Lung (tissue), 12 donors: ENCODE results near the gene ADAMTSL5. TPM values are rescaled to one million over a fixed set of nuclear protein-coding genes. Genes with fewer than 3 reads are reported as not detected.

Experiments
- ATAC-seq: fragments of 200-7000 bp; cut with Tn5 transposase; one replicate; pipeline ENCODE4 v1.9.1; 2020; ENCODE audit warnings: moderate number of reproducible peaks; ENCODE audit not compliant: insufficient read depth, low FRiP score
- DNase-seq, 3 donors: peaks; one replicate each; pipeline ENCODE4 v3.0.0-alpha.2; 2013 to 2017
- H3K27ac ChIP-seq, 2 donors: one replicate each; pipeline ENCODE4 v1.5.1; 2013; ENCODE audit warnings: mild to moderate bottlenecking in 2 of 2, moderate library complexity in 2 of 2, control low read depth in 1 of 2, inconsistent platforms in 1 of 2, low read depth in 1 of 2, low read length in 1 of 2
- H3K27me3 ChIP-seq, 3 donors: one replicate each; pipeline ENCODE4 v1.5.1; 2013; ENCODE audit warnings: low read length in 2 of 3; ENCODE audit not compliant: control insufficient read depth in 3 of 3, insufficient read depth in 3 of 3
- H3K36me3 ChIP-seq, 4 donors: one replicate each; pipeline ENCODE4 v1.5.1; 2013; ENCODE audit warnings: low read length in 4 of 4, mild to moderate bottlenecking in 1 of 4, moderate library complexity in 1 of 4; ENCODE audit not compliant: control insufficient read depth in 4 of 4, insufficient read depth in 4 of 4
- H3K4me1 ChIP-seq, 5 donors: one replicate each; pipeline ENCODE4 v1.5.1; 2013; ENCODE audit warnings: low read length in 5 of 5, mild to moderate bottlenecking in 2 of 5, moderate library complexity in 1 of 5; ENCODE audit not compliant: control insufficient read depth in 5 of 5, insufficient read depth in 5 of 5
- H3K4me3 ChIP-seq: one replicate; pipeline ENCODE4 v1.5.1; 2013; ENCODE audit warnings: mild to moderate bottlenecking, control low read depth, moderate library complexity
- H3K9ac ChIP-seq, 2 donors: one replicate each; pipeline ENCODE4 v1.5.1; 2013; ENCODE audit warnings: low read length in 2 of 2, control low read depth in 1 of 2; ENCODE audit not compliant: insufficient read depth in 1 of 2
- H3K9me3 ChIP-seq, 4 donors: one replicate each; pipeline ENCODE4 v1.5.1; 2013; ENCODE audit warnings: low read length in 3 of 4, mild to moderate bottlenecking in 1 of 4, moderate library complexity in 1 of 4; ENCODE audit not compliant: control insufficient read depth in 4 of 4, insufficient read depth in 3 of 4
- WGBS, 2 donors: extraction: QIAGEN DNeasy Blood & Tissue Kit; methylation state at CpG; one replicate each; pipeline ENCODE4 v1.1.7; 2013; 5-methylcytosine and 5-hydroxymethylcytosine counted together
- polyA plus RNA-seq, 2 donors: library from polyadenylated mRNA; stranded (reverse); fragments of 200-250 nt; gene quantifications; one replicate each; pipeline ENCODE4 v1.2.1, GENCODE V29; 2013
- total RNA-seq, 2 donors: library from RNA; depleted of rRNA in 1 of 2; stranded (reverse); fragments of >200 nt in 1 of 2; gene quantifications; one replicate each; pipeline ENCODE4 v1.2.1, GENCODE V29; 2014 to 2021
- TF ChIP-seq, protein P1 (sequence below): IDR thresholded peaks from 2 replicates; pipeline ENCODE4 v1.5.1; 2012; ENCODE audit warnings: mild to moderate bottlenecking; ENCODE audit errors: control extremely low read depth, extremely low read depth
- donor health status: control.
- donor health status: control.
- donor health status: Bipolar disorder and iron deficiency.
- donor health status: healthy.
- donor health status: DM: yes; HTN: yes; CAD: no.

The ADAMTSL5 gene
- total and polyA plus RNA-seq, 4 donors, result 0.97 to 2.8 (median 1.4) TPM

DNA sequence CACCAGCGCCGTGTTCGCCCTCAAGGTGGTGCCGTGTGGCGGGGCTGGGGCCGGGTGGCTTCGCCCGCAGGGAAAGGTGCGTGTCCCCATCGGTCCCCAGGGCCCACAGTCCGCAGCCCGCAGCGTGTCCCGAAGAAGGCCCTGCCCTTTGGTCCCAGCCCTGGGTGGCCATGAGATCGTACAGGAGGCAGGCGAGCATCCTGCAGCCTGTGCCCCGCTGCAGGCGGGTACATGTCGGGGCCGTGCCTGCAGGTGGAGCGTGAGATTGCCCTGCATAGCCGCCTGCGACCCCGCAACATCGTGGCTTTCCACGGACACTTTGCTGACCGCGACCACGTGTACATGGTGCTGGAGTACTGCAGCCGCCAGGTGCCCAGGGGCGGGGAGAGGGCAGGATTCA lies 12.5 kb upstream of the ADAMTSL5 start:
- H3K36me3 ChIP-seq, result no peaks in the 10 kb centered on the region
- peaks cover 0 to 10% (median 3%) of the 10 kb centered on the region in 5 donors for H3K4me1 ChIP-seq
- H3K4me3 ChIP-seq, result no peak overlapping the region
- no peak for ATAC-seq
- WGBS, 2 donors, result 60 to 63% methylated on average over 30 to 31 of the region's 31 CpGs
- TF ChIP-seq, protein P1, sequence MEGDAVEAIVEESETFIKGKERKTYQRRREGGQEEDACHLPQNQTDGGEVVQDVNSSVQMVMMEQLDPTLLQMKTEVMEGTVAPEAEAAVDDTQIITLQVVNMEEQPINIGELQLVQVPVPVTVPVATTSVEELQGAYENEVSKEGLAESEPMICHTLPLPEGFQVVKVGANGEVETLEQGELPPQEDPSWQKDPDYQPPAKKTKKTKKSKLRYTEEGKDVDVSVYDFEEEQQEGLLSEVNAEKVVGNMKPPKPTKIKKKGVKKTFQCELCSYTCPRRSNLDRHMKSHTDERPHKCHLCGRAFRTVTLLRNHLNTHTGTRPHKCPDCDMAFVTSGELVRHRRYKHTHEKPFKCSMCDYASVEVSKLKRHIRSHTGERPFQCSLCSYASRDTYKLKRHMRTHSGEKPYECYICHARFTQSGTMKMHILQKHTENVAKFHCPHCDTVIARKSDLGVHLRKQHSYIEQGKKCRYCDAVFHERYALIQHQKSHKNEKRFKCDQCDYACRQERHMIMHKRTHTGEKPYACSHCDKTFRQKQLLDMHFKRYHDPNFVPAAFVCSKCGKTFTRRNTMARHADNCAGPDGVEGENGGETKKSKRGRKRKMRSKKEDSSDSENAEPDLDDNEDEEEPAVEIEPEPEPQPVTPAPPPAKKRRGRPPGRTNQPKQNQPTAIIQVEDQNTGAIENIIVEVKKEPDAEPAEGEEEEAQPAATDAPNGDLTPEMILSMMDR, result no peak
- DNase-seq, result no peak
- H3K27ac ChIP-seq, result no peak overlapping the region
- no peak overlapping the region for H3K9ac ChIP-seq
- H3K9me3 ChIP-seq, result peaks cover 0 to 16% (median 0%) of the 10 kb centered on the region in 4 donors
- peaks cover 13 to 32% (median 30%) of the 10 kb centered on the region in 3 donors for H3K27me3 ChIP-seq

DNA sequence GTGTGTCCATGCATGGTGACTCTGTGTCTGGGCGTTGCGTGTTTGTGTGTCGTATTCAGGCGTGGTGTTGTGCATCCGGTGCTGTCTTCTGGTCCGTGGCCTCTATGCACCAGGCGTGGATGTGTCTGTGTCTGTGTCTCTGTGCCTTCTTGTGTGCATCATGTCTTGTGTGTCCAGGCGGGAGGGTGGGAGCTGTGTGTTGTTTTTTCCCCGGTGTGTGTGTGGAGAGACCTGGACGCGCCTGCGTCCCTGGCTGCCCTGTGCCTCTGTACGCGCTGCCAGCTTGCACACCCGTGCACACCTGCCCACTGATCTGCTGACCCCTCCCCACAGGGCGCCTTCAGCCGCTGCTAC lies 12.1 kb upstream of the ADAMTSL5 start:
- 64 to 72% methylated on average over 17 of the region's 17 CpGs for WGBS, 2 donors
- H3K27me3 ChIP-seq, result peaks cover 13 to 32% (median 27%) of the 10 kb centered on the region in 3 donors

DNA sequence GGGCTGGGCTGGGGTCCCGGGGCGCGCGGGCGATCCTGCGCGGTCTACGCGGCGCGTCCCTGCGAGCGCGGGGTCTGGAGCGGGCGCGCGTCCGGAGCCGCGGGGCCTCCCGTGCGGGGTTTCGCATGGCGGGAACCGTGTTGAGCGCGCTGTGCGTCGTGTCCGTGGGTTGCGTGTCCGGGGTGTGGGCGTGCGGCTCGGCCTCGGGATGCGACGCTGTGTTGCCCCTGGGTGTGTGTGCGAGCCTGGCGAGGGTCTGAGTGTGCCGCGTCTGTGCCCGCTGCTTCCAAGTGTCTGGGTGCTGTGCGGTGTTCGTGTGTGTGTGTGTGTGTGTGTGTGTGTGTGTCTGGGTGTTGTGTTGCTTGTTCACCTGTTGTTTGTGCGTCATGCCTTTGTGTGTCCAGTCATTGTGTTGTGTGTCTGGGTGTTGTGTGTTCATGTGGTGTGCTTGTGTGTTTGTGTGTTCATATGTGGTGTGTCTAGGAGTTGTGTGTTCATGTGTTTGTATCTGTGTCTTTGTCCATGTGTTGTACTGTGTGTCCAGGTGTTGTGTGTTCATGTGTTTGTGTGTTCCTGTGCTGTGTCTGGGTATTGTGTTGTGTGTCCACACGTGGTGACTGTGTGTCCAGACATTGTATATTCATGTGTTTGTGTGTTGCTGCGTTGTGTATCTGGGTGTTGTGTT lies 11.6 kb upstream of the ADAMTSL5 start:
- TF ChIP-seq, protein P1, result no peak
- Histone ChIP-seq H3K27ac (no peak overlapping the region), H3K4me1 (peaks cover 0 to 10% (median 3%) of the 10 kb centered on the region in 5 donors), H3K4me3 (no peak overlapping the region), H3K9ac (no peak overlapping the region), H3K9me3 (peaks cover 0 to 16% (median 0%) of the 10 kb centered on the region in 4 donors), H3K36me3 (no peaks in the 10 kb centered on the region), H3K27me3 (peaks cover 13 to 32% (median 24%) of the 10 kb centered on the region in 3 donors)
- DNase-seq (no peak), ATAC-seq (no peak)
- 11 to 14% methylated on average over 48 to 49 of the region's 49 CpGs for WGBS, 2 donors

More for the DNA sequence above, 12.1 kb upstream of the ADAMTSL5 start:
- TF ChIP-seq, protein P1, result no peak
- H3K9me3 ChIP-seq, result peaks cover 0 to 16% (median 0%) of the 10 kb centered on the region in 4 donors
- no peak overlapping the region for H3K27ac ChIP-seq
- no peaks in the 10 kb centered on the region for H3K36me3 ChIP-seq
- no peak for DNase-seq
- ATAC-seq, result no peak
- H3K9ac ChIP-seq, result no peak overlapping the region
- no peak overlapping the region for H3K4me3 ChIP-seq
- H3K4me1 ChIP-seq, result peaks cover 0 to 10% (median 3%) of the 10 kb centered on the region in 5 donors
